HG03097 (cell line): Measurements from ENCODE around the gene ZNF224.

Experiments used
- ATAC-seq: cut with Tn5 transposase; IDR thresholded peaks from one replicate; pipeline ENCODE4 v1.9.1; 2021; ENCODE audit not compliant: unreplicated experiment, low FRiP score

The ZNF224 gene

GRCh38 chr19:44093931-44094765 lies at the start of gene ZNF224:
ZNF224 (plus strand) TSS chr19:44094361; CDS start chr19:44097874, 3,513 bp downstream.
- ATAC-seq, result peak; percentile 85

GRCh38 chr19:44050740-44051649 lies 43.2 kb upstream of the ZNF224 start:
- ATAC-seq, result no peak

GRCh38 chr19:44051650-44052402 lies 42.3 kb upstream of the ZNF224 start, which contains the start of gene ZNF223:
ZNF223 (plus strand) TSS chr19:44052036; CDS start chr19:44055177, 3,141 bp downstream.
- ATAC-seq, result peak; percentile 91

GRCh38 chr19:44055870-44056269 lies 38.3 kb upstream of the ZNF224 start:
- no peak for ATAC-seq

GRCh38 chr19:44059229-44059628 lies 34.9 kb upstream of the ZNF224 start:
- ATAC-seq, result no peak

GRCh38 chr19:44061038-44061437 lies 33.1 kb upstream of the ZNF224 start:
- ATAC-seq, result no peak

- no peak for ATAC-seq
Observed at GRCh38 chr19:44066305-44066704, 27.9 kb upstream of the ZNF224 start.

- no peak for ATAC-seq
Observed at GRCh38 chr19:44069415-44069814, 24.7 kb upstream of the ZNF224 start.

GRCh38 chr19:44071824-44072542 lies 22.2 kb upstream of the ZNF224 start, which contains the start of gene ZNF284:
ZNF284 (plus strand) TSS chr19:44072159; CDS start chr19:44076390, 4,231 bp downstream.
- ATAC-seq, result peak; percentile 90

- no peak for ATAC-seq
Observed at GRCh38 chr19:44072543-44073401, 21.4 kb upstream of the ZNF224 start.

GRCh38 chr19:44076325-44076724 lies 17.8 kb upstream of the ZNF224 start:
- ATAC-seq, result no peak

GRCh38 chr19:44092108-44092507 lies 2.1 kb upstream of the ZNF224 start:
- ATAC-seq, result no peak

GRCh38 chr19:44107751-44108150 lies 13.6 kb downstream of the ZNF224 start:
- ATAC-seq, result no peak

GRCh38 chr19:44109458-44109857 lies 15.3 kb downstream of the ZNF224 start:
- no peak for ATAC-seq

- ATAC-seq, result no peak
Observed at GRCh38 chr19:44111910-44112463, 17.8 kb downstream of the ZNF224 start.

GRCh38 chr19:44112802-44113137 lies 18.6 kb downstream of the ZNF224 start:
- no peak for ATAC-seq

GRCh38 chr19:44113138-44113783 lies 19.1 kb downstream of the ZNF224 start, which contains the start of gene ZNF225:
ZNF225 (plus strand) TSS chr19:44113399; CDS start chr19:44115828, 2,429 bp downstream.
- peak; percentile 93 for ATAC-seq

GRCh38 chr19:44113784-44114390 lies 19.7 kb downstream of the ZNF224 start:
- ATAC-seq, result no peak
